ENCODE data around the gene C8A.
A peak's percentile ranks its signal among the peaks of the same experiment; 100 is the strongest.

C8A gene

GRCh38 chr1:56863265-56863992 is 8.8 kb downstream of the C8A start:
- TF ChIP-seq CTCF (conservative IDR thresholded peaks at IDR 0.05; ENCODE audit: low read depth, low read length), result no peak
- no peak overlapping the region for H3K4me3 ChIP-seq (ENCODE audit: low read length)

GRCh38 chr1:56864430-56864829 is 9.8 kb downstream of the C8A start:
- DNase-seq (ENCODE audit: low read depth), result no peak
- no peak overlapping the region for H3K4me3 ChIP-seq (ENCODE audit: low read length)
- no peak for TF ChIP-seq CTCF (conservative IDR thresholded peaks at IDR 0.05; ENCODE audit: low read depth, low read length)

More at GRCh38 chr1:56863265-56863992, 8.8 kb downstream of the C8A start:
- DNase-seq (ENCODE audit: low read depth), result peak; percentile 13

- DNase-seq (ENCODE audit: low read depth), result no peak
- no peak for TF ChIP-seq CTCF (conservative IDR thresholded peaks at IDR 0.05; ENCODE audit: low read depth, low read length)
- H3K4me3 ChIP-seq (ENCODE audit: low read length), result no peak overlapping the region
These were observed 12.1 kb downstream of the C8A start for GRCh38 chr1:56866656-56867055.

- no peak for TF ChIP-seq CTCF (conservative IDR thresholded peaks at IDR 0.05; ENCODE audit: low read depth, low read length)
- H3K4me3 ChIP-seq (ENCODE audit: low read length), result no peak overlapping the region
- no peak for DNase-seq (ENCODE audit: low read depth)
These were observed 12.9 kb downstream of the C8A start for GRCh38 chr1:56867491-56867890.

- TF ChIP-seq CTCF (conservative IDR thresholded peaks at IDR 0.05; ENCODE audit: low read depth, low read length), result no peak
- no peak for DNase-seq (ENCODE audit: low read depth)
- H3K4me3 ChIP-seq (ENCODE audit: low read length), result no peak overlapping the region
These were observed 14.2 kb downstream of the C8A start for GRCh38 chr1:56868761-56869160.

- H3K4me3 ChIP-seq (ENCODE audit: low read length), result no peak overlapping the region
- TF ChIP-seq CTCF (conservative IDR thresholded peaks at IDR 0.05; ENCODE audit: low read depth, low read length), result no peak
- DNase-seq (ENCODE audit: low read depth), result no peak
These were observed 18.0 kb downstream of the C8A start for GRCh38 chr1:56872597-56872996.

GRCh38 chr1:56873213-56873612 is 18.6 kb downstream of the C8A start:
- no peak overlapping the region for H3K4me3 ChIP-seq (ENCODE audit: low read length)
- no peak for DNase-seq (ENCODE audit: low read depth)
- no peak for TF ChIP-seq CTCF (conservative IDR thresholded peaks at IDR 0.05; ENCODE audit: low read depth, low read length)
